ENCODE results near the gene SLC66A3. TPM values are rescaled to one million over a fixed set of nuclear protein-coding genes. Genes with fewer than 3 reads are reported as not detected.

The SLC66A3 gene
- total RNA-seq, 1 experiment from 2014 or later = 34.9 TPM

Other genes with a start within 250 kb of the SLC66A3 start
- gene KCNF1, start 243.5 kb upstream of the SLC66A3 start, total RNA-seq (2014; rRNA removed; shearing (Covaris generic); ENCODE audit: low replicate concordance) = 0.17 TPM in 1 of 2 replicates, not detected in the other
- 7.3 and 8.3 TPM in 2 replicates for gene ROCK2, start 189.2 kb downstream of the SLC66A3 start, total RNA-seq (2014; rRNA removed; shearing (Covaris generic); ENCODE audit: low replicate concordance)